Renal pelvis (tissue), 4 donors: ENCODE measurements around the gene MINDY4. TPM values are rescaled to one million over a fixed set of nuclear protein-coding genes. Genes with fewer than 3 reads are reported as not detected.
A peak's percentile ranks its signal among the peaks of the same experiment; 100 is the strongest.

Source experiments
- DNase-seq: peaks from one replicate; pipeline ENCODE4 v3.0.0-alpha.2; 2013
- polyA plus RNA-seq, 3 donors: library from polyadenylated mRNA; unstranded; fragments of 120-200 nt; gene quantifications; one replicate each; pipeline ENCODE4 v1.2.1, GENCODE V29; 2013; ENCODE audit not compliant: insufficient read length in 3 of 3

MINDY4 gene
- polyA plus RNA-seq, 3 donors = 12.1 to 42.4 (median 12.3) TPM

- DNase-seq = no peak
Measured at GRCh38 chr7:30930621-30931020, 159.4 kb downstream of the MINDY4 start.

DNA sequence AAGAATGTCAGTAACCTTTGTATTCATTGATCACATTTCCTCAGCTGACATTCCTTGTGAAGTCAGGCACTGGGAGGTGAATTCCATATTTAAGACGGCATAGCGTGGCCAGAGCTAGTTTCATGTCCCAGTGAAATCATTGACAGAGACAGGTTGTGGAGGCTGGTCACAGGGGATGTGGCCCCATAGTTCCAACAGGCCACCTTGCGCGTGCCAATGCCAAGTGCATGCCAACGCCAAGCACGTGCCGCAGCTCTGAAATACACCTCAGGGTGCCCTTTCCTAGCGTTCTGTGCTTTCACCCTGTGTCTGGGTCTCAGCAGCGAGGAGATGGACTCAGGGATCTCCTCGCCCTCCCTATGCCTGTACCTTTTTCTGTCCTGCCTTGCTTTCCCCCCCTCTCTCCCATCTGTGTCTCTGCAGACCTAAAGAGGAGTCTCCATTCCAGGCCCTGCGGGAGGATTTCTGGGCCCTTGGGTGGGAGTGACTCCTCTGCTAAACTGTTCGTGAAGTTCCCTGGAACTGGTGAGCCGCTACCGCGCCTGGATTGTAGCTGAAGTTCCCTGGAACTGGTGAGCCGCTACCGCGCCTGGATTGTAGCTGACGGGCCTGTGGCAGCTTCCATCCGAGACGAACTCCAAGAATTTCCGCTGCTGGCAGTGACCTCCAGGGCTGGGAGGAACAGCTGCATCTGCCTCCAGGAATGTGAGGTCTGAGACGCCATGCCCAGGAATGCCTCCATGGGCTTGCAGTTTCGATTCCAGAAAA is 160.1 kb downstream of the MINDY4 start:
- DNase-seq = no peak

GRCh38 chr7:30931929-30932540 is 160.8 kb downstream of the MINDY4 start:
- no peak for DNase-seq

GRCh38 chr7:30932562-30932961 is 161.3 kb downstream of the MINDY4 start:
- no peak for DNase-seq

DNA sequence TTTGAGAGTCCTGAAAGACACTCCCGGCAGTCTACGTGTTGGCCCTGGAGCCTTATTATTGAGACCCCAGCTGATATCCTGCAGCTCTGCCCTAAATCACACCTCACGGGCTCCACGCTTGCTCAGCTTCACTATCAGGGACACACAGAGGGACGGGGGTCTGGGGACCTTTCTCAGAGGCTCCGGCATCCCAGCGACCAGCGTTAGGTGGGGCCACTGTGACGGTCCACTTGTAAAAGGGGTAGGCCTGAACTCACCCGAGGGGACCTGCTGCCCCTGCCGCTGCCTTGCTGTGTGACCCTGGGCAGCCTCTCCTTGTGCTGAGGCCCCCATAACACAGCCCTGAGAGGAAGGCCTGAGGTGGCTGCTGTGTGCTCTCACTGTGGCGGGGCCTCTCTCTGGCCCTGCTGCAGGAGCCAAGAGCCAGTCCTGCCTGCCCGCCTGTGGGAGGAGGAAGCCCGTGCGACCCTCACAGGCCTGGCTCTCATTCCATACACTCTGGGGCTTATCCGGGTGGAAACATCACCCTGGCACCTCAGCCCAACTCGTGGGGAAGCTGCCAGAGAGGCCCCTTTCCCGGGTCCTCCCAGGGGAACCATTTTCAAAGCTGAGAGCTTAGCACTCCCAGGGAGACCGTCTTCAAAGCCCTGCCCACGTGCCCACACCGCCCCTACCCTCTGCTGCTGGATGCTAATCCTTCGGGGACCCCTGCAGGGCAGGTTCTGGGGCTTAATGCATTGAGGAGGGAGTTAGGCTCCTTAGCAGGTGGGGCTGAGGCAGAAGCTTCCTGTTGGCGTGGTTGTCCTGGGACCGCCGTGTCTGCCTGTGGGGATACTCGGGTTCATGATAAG is 162.1 kb downstream of the MINDY4 start:
- no peak for DNase-seq

- DNase-seq = no peak
Measured at GRCh38 chr7:30934225-30934624, 163.0 kb downstream of the MINDY4 start.

- no peak for DNase-seq
Measured at GRCh38 chr7:30934732-30935568, 163.7 kb downstream of the MINDY4 start.

- DNase-seq = no peak
Measured at GRCh38 chr7:30935569-30935877, 164.3 kb downstream of the MINDY4 start.

GRCh38 chr7:30936650-30937245 is 165.5 kb downstream of the MINDY4 start:
- no peak for DNase-seq

GRCh38 chr7:30937416-30937815 is 166.2 kb downstream of the MINDY4 start:
- no peak for DNase-seq

DNA sequence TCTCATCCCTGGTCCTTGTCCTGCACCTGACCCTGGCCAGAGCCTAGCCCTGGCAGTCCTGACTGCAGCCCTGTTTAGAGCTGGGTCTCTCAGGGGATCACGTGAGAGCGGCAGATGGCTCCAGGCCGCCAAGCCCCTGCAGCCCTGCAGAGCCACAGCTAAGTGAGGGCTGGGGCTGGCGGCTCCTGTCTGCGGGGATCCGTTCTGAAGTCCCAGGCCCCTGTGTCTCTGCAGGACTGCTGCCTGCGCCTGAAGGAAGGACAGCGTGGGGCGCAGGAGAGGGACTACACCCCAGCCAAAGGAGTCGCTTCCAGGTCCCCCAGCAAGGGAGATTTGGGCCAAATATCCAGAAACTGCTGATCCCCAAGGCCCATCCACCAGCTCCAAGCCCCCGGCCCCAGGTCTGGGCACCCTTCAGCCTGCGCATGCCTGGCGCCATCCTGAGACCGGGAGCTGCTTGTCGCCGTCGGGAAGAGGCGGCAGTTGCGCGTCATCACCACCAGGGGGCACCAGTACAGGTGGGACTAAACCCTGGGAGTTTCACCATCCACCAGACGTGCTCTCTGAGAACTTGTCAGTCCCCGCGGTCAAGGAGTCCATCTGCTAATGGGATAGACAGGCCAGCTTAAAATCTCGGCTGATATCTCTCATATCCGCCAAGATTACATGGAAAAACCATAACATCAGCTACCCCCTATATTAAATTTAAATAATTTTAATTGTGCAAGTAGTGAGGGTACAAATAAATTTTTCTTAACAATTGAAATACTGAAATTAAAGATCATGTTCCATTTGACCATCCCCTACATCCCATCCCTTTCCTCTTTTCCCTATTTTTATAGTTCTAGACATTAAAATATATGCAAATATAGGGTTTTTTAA is 167.5 kb downstream of the MINDY4 start:
- DNase-seq = peak; percentile 73

DNA sequence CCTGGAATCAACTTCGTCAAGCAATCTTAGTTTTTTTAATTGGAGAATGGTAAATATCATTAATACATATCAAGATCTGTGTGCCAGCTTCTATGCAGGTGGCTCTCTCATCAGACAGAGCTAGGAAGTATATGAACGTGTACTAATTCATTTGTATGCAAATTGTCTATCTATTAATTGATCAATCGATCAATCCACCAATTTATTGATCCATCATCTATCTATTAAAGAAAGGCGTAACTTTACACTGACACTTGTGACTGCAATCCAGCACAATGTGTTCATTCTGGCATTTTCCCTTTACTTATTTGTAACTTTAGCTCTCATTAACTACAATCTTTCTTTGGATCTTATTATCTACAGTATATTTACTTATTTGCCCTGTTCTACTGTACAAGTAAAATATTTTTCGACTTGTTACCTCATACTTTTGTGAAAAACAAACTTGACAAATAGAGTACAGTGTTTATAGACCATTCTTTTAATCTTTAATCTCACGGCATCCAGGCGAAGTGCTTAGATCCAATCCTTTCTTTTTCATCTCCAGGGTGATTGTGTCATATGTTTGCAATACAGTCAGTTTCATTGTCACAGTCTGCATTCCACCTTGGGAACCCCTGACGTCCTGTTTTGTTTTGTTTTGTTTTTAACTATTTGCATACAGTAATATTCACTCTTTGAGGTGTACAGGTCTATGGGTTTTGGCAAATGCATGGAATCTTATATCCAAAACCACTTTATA is 170.5 kb downstream of the MINDY4 start:
- DNase-seq = no peak

Other genes starting within 250 kb of the MINDY4 start
- 100 to 1,000 TPM in 1 of 3 donors, 10 to 100 TPM in 2; 81.7 to 102 (median 93.7) TPM for gene GARS1, start 176.5 kb upstream of the MINDY4 start, polyA plus RNA-seq
- under 1 TPM in 2 of 3 donors, not detected in 1; 0.20 to 0.22 TPM for gene CRHR2, start 89.0 kb upstream of the MINDY4 start, polyA plus RNA-seq
- gene INMT, start 19.3 kb upstream of the MINDY4 start, polyA plus RNA-seq = 1 to 10 TPM; 1.1 to 1.5 (median 1.3) TPM
- 100 to 1,000 TPM; 201 to 251 (median 206) TPM for gene AQP1, start 140.4 kb downstream of the MINDY4 start, polyA plus RNA-seq
- under 1 TPM; 0.11 to 0.50 (median 0.35) TPM for gene GHRHR, start 192.5 kb downstream of the MINDY4 start, polyA plus RNA-seq